Measurements from ENCODE around the gene CDC25C.

Gene CDC25C

GRCh38 chr5:138282920-138283742 is 48.5 kb downstream of the CDC25C start:
- Histone ChIP-seq H3K4me3 (replicated peaks; ENCODE audit: low read depth, low read length) (no peak overlapping the region), H3K36me3 (ENCODE audit: control insufficient read depth, insufficient read depth, low read length) (peaks cover 3% of the 10 kb centered on the region)
- no peak for DNase-seq (ENCODE audit: extremely low read depth, insufficient read length)

GRCh38 chr5:138280915-138281314 is 50.7 kb downstream of the CDC25C start:
- peaks cover 3% of the 10 kb centered on the region for H3K36me3 ChIP-seq (ENCODE audit: control insufficient read depth, insufficient read depth, low read length)
- no peak for DNase-seq (ENCODE audit: extremely low read depth, insufficient read length)
- no peak overlapping the region for H3K4me3 ChIP-seq (replicated peaks; ENCODE audit: low read depth, low read length)
- no peaks in the 10 kb centered on the region for H3K27me3 ChIP-seq (replicated peaks; ENCODE audit: control insufficient read depth, insufficient read depth, low read length)
- no peak for TF ChIP-seq CTCF (IDR thresholded peaks at IDR 0.05; ENCODE audit: insufficient read depth, low read length, poor library complexity, severe bottlenecking)

More at GRCh38 chr5:138282920-138283742, 48.5 kb downstream of the CDC25C start:
- H3K27me3 ChIP-seq (replicated peaks; ENCODE audit: control insufficient read depth, insufficient read depth, low read length) = no peaks in the 10 kb centered on the region
- peak; percentile 41 for TF ChIP-seq CTCF (IDR thresholded peaks at IDR 0.05; ENCODE audit: insufficient read depth, low read length, poor library complexity, severe bottlenecking)

- H3K36me3 ChIP-seq (ENCODE audit: control insufficient read depth, insufficient read depth, low read length) = no peaks in the 10 kb centered on the region
- no peak overlapping the region for H3K4me3 ChIP-seq (replicated peaks; ENCODE audit: low read depth, low read length)
- H3K27me3 ChIP-seq (replicated peaks; ENCODE audit: control insufficient read depth, insufficient read depth, low read length) = no peaks in the 10 kb centered on the region
- no peak for DNase-seq (ENCODE audit: extremely low read depth, insufficient read length)
- peak; percentile 16 for TF ChIP-seq CTCF (IDR thresholded peaks at IDR 0.05; ENCODE audit: insufficient read depth, low read length, poor library complexity, severe bottlenecking)
Observed at GRCh38 chr5:138276402-138277054, 55.1 kb downstream of the CDC25C start.

- no peak for DNase-seq (ENCODE audit: extremely low read depth, insufficient read length)
- TF ChIP-seq CTCF (IDR thresholded peaks at IDR 0.05; ENCODE audit: insufficient read depth, low read length, poor library complexity, severe bottlenecking) = no peak
- no peaks in the 10 kb centered on the region for H3K36me3 ChIP-seq (ENCODE audit: control insufficient read depth, insufficient read depth, low read length)
- H3K4me3 ChIP-seq (replicated peaks; ENCODE audit: low read depth, low read length) = no peak overlapping the region
- H3K27me3 ChIP-seq (replicated peaks; ENCODE audit: control insufficient read depth, insufficient read depth, low read length) = no peaks in the 10 kb centered on the region
Observed at GRCh38 chr5:138275895-138276294, 55.7 kb downstream of the CDC25C start.

GRCh38 chr5:138275379-138275782 is 56.2 kb downstream of the CDC25C start:
- TF ChIP-seq CTCF (IDR thresholded peaks at IDR 0.05; ENCODE audit: insufficient read depth, low read length, poor library complexity, severe bottlenecking) = no peak
- no peaks in the 10 kb centered on the region for H3K36me3 ChIP-seq (ENCODE audit: control insufficient read depth, insufficient read depth, low read length)
- no peaks in the 10 kb centered on the region for H3K27me3 ChIP-seq (replicated peaks; ENCODE audit: control insufficient read depth, insufficient read depth, low read length)
- no peak overlapping the region for H3K4me3 ChIP-seq (replicated peaks; ENCODE audit: low read depth, low read length)
- DNase-seq (ENCODE audit: extremely low read depth, insufficient read length) = no peak
